Activated CD4-positive, CD25-positive, alpha-beta regulatory T cell treated with anti-CD3 and anti-CD28 coated beads, Interleukin-2, amount 50 U/mL, for 24 hours (primary cell): ENCODE measurements around the gene CYP3A4.

Experiments
- ATAC-seq, 2 donors: fragments of 150-1000 bp; cut with Tn5 transposase; one replicate each; pipeline ENCODE4 v1.10.0; 2021; ENCODE audit warnings: mild to moderate bottlenecking in 1 of 2, moderate library complexity in 1 of 2

The CYP3A4 gene

DNA sequence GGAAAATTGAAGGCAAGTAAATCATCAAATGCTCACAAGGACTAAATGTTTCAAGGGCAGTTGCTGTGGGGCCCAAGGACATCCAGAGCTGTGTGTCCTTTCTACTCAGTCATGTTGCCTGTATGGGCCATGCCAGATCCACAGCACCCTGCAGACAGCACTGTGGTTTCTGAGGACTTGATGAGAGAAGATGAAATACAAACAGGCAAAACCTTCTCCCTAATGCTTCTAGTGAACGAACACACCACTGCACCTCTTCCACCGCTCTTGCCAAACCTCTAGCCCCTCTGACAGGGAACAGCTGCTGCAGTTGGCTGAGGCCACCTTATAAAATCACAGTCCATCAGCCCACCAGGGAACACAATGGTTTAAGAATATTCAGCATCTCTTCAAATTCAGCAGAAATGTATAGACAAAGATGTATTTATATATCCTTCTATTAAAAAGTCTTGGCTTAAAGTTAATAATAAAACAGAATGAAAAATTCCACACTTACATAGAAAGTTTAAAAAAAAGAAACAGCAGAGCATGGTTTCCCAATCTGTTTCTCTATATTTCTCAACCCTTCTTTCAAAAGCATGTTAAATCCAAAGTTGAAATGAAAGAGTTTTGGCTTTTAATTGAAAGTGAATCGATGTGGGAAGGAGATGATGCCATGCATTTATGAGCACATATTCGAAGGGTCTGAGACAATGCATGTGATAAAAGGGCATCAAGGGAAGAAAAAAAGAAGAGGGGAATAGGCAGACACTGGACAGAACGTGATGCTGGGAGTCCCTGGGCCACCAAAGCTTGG is 63.0 kb downstream of the CYP3A4 start:
- ATAC-seq: no peak

- ATAC-seq: no peak
Measured at GRCh38 chr7:99719996-99720769, 63.8 kb downstream of the CYP3A4 start.

DNA sequence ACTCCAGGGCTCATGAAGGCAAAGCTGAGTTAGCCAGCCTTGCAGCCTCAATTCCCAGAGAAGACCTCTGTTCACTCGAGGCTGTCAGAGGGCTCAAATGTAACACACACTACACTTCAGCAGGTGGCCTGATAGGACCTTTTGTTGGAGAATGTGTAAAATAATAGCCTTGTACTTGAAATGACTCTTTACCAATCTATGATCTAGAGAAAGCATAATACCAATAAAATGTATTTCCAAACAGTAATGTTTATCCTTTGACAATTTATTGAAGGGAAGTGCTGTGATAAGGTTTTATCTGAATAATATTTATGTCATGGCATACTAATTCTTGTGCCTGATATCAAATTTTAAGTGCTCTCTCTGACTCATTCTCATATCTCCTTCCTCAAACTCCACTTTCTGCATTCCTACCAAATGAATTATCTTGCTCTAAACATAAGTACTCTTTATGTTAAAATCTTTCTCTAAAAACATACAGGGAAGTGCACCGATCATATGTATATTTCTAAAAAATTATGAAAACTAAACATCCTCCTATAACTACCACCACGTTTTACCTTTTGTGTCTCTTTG is 69.9 kb downstream of the CYP3A4 start:
- no peak for ATAC-seq

DNA sequence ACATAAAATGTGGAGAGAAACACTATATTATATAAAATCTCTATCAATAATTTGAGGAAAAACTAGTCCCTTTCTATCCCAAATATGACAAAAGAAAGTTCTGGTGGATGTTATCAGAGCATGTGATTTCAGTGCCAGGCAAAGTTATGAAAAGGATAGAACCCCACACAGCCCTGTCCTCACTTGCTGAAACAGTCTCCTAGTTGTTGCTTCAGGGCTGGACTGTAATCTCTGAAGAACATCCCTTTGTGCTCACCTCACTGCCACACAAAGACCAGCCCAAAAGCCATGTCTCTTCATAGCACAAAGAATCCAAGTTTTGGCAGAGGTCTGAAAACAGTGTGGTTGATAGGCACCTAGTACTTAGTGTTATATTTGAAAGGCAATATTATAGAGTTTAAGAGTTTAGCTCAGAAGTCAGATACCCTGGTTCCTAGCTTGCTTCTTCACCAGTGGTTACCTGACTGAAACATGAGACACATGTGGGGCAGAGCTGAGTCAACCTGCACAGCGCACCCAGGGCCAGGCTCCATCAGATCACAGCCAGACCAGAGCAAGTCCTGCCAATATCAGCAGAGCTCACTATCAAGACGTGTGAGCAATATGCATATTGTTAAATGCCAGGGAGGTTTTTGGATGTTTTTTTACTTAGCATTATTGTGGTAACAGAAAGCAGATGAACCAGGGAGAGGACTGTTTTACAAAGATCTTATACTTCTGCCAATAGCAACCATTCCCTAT is 74.0 kb downstream of the CYP3A4 start:
- no peak for ATAC-seq

- ATAC-seq: no peak
Measured at GRCh38 chr7:99709260-99709659, 74.7 kb downstream of the CYP3A4 start.

DNA sequence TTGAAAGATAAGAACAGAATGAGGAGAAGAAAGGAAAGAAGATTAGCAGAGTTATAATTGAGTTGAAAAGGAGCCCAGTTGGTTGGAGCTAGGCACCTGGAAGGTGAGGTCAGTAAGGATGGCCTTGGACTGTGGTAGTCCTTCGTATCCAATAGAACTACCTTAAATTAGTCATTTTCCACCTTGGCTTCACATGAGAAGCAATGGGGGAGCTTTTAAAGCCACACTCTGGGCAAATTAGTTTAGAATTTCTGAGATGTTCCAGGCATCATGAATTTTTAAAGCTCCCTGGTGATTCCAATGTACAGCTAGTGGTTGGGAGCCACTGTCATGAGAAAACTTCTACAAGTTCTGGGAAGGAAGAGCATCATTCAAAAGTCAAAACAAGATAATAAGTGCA is 76.9 kb downstream of the CYP3A4 start:
- ATAC-seq: no peak
